ENCODE measurements around the gene SHROOM1.
"Not testable (repeated sequence)": the region's sequence is repeated elsewhere in the genome, so short reads cannot be mapped to it uniquely, and the experiment has no call there.

SHROOM1 gene

DNA sequence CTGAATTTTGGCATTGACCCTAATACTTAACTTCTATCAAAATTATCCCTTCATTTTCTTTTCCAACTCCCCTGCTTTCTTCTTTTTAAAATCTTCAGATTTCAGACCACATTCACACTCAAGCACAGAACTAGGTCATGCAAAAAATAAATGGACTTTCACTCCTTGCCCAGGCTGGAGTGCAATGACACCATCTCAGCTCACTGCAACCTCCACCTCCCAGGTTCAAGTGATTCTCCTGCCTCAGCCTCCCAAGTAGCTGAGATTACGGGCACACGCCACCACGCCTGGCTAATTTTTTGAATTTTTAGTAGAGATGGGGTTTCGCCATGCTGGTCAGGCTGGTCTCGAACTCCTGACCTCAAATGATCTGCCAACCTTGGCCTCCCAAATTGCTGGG is 24.5 kb upstream of the SHROOM1 start:
- H3K27ac ChIP-seq, H3K4me3 ChIP-seq: not testable (repeated sequence)

DNA sequence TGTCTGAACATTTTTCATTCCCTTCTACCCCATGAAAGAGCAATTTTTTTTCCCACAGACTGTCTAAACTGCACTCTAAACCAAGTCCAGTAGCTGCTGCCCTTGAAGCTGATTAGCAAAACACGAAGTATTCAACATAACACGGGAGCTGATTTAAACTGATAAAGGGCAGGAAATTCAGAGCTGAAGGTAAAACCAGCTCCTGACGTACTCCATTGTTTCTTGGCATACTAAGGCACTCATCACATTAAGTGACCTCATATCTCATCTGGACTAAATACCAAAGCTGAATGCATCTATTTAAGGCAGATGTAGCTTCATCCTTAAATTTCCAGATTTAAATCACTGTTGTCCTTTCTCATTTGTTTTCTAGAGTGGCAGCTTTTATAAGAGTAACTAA is 23.9 kb upstream of the SHROOM1 start:
- Histone ChIP-seq H3K27ac (no peak overlapping the region), H3K4me3 (no peak overlapping the region)

DNA sequence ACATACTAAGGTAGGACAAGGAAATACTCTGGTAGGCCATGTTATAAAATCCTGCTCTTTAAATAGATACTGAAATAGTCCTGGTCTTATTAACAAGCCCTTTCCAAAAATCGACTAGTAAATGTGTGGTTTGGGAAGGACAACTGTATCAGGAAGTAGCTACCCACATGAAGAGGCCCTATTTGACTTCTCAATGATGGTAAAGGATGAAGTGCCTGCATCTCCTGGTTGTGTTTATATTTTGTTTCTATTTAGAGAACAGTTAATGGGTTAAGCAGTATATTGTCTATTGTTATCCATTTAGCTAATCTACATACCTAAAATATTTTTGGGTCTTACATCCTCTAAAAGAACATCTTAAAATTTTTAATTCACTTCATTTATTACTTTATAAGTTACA is 23.3 kb upstream of the SHROOM1 start:
- Histone ChIP-seq H3K27ac (no peak overlapping the region), H3K4me3 (no peak overlapping the region)

DNA sequence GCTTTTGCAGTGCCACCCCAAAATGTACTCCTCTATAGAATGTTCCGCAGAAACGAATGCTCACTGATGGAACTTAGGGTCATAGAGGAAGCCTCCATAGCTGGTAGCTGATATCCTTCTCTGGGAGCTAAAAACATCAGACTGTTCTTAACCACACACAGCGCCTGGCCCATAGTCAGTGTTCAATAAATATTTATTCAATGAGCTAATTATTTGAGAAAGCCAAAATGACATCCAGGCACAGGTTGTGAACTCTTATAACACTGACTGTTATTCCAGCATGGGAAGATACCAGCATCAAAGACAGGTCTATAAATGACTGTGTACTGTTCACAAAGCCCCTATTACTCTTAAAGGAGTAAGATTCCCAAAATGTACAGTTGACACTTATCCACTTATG is 22.9 kb upstream of the SHROOM1 start:
- H3K27ac ChIP-seq = no peak overlapping the region
- no peak overlapping the region for H3K4me3 ChIP-seq

DNA sequence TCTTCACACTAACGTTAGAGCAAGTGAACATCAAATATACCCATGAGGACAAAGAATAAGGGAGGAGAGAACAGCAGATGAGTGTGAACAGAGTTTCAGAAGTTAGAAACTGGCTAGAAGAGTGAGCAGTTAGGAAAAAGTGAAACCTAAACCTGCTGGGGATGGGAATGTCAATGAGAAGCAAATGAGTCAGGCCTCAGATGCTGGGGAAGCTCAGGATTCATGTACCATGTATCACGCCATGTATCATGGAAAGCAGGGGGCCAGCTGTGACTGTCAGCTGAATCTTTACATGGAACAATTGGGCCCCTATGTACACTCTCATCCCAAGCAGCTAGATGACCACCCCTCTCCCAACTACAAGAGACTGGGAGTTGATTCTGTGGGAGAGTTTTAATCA is 19.6 kb upstream of the SHROOM1 start:
- no peak overlapping the region for H3K27ac ChIP-seq

DNA sequence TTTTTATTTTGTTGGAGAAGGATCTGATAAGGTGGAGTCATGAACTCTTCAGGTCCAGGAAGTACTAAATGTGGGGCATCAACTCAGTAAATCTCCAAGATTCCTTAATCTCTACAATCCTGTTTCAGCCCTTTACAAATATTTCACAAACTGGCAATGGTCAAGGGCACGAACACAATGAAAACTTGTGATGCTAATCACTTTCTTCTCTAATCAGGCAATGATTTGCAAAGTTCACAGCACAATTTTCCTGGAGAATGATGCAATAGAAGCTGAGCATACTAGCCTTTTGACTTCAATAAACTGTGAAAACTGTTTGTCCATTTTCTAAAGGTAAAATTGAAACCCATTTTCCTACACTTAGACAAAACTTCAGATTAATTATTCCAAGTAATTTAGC is 18.9 kb upstream of the SHROOM1 start:
- Histone ChIP-seq H3K27ac (no peak overlapping the region), H3K4me3 (no peak overlapping the region)

More for the DNA sequence above, 19.6 kb upstream of the SHROOM1 start:
- no peak overlapping the region for H3K4me3 ChIP-seq

DNA sequence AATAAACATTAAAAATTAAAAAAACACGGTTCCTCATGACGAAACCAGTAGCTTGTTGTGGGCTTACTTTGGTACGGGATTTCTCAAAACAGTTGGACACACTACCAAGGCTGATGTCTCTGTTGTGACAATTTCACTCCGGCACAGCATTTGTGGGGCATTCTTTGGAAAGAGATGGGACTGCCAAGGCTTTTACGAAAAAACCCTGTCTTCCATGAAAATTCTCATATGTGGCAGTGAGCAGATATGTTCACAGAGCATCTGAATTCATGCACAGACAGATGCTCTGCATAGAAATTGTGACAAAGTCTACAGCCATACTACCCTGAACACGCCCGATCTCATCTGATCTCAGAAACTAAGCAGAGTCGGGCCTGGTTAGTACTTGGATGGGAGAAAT is 17.8 kb upstream of the SHROOM1 start:
- H3K4me3 ChIP-seq = no peak overlapping the region
- no peak overlapping the region for H3K27ac ChIP-seq

DNA sequence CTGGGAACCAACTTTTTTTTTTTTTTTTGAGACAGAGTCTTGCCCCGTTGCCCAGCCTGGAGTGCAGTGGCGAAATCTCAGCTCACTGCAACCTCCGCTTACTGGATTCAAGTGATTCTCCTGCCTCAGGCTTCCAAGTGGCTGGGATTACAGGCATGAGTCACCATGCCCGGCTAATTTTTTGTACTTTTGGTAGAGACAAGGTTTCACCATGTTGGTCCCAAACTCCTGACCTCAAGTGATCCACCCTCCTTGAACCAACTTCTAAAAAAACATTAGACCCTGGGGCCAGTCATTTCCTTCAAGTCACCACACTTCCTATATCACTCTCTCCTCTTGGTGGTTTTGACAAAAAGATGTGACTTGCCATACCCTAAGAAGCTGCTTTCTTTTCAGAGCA is 10.9 kb upstream of the SHROOM1 start:
- peak overlapping the region in 5 of 21 experiments; percentile 59 to 82 (median 78) for H3K27ac ChIP-seq
- H3K4me3 ChIP-seq = no peak overlapping the region

DNA sequence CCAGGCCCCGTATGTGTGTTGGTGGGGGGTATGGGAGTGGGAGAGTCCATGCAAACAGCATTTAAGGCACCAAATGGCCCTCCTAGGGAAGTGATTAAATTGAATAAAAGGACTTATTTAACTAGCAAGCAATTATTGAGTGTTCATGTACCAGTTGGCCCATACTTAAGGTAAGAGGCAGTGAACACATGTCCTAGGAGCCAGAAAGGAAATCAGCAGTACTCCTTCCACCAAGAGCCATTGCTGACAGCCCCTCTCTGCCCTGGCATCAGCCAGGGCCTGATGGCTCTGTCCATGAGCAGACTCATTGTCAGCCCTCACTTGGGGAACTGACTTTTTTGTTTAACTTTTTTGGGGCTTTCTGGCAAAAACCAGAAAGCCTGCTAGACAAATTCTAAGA is 10.4 kb upstream of the SHROOM1 start:
- H3K27ac ChIP-seq = peak overlapping the region in 15 of 21 experiments; percentile 3 to 82 (median 72)

DNA sequence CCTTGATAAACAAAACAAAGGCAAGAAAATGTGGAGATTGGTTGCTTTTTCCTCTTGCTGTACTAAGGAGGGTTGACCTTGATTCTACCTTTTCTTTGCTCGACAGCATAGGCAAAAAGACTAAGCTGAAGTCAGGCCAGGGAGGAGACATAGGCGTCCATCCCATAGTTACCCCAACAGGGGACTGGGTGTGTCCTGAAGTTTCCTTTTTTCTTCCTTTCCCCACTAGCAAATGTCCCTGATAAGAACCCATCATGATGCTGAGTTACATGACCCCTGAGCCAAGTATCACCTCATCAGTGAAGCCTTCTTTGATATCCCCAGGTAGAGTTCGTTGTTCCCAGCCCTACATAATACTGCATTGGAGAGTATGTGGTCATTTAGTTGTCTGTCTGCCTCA is 9.9 kb upstream of the SHROOM1 start:
- Histone ChIP-seq H3K4me3 (no peak overlapping the region), H3K27ac (peak overlapping the region in 18 of 21 experiments; percentile 3 to 82 (median 72))

More for the DNA sequence above, 10.4 kb upstream of the SHROOM1 start:
- no peak overlapping the region for H3K4me3 ChIP-seq

DNA sequence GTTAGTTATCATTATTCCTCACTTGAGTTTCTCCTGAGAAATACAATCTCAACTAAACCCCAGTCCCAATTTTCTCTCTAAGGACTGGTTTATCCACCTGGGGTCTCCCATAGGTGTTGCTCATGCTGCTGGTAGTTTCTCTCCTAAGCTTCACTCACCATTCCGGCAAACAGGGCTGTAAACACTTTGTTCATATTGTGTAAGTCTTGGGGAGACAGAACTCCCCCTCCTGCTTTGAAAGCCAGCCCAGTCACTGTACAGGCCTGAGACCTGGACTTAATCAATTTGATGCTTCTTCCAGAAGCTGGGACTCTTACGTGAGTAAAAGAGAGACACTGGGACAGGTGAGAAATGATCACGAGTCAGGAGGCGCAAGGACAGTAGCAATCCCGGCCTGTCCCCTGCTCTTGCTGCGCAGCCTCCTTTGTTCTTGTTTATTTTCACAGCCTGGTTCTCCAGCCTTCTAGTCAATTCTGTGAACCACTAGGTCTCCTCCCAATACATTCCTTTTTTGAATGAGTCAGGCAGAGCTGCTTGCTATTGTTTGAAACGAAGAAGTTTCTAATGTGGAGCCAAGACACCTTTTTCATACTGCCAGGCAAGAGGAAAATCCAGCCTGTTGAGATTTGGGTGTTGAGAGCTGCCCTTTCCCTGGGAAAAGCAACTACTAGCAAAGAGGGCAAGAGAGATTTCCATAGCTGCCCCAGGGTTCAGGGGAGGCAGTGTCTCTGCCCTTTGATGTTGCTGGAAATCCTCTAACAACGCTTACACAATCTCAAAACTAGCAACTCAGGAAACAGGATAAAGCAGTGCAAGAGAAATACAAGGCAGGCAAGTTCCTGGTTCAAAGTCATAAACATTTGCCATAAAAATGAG is 9.2 kb upstream of the SHROOM1 start:
- Histone ChIP-seq H3K27ac (peak overlapping the region in 19 of 21 experiments; percentile 18 to 82 (median 72)), H3K4me3 (no peak overlapping the region)

DNA sequence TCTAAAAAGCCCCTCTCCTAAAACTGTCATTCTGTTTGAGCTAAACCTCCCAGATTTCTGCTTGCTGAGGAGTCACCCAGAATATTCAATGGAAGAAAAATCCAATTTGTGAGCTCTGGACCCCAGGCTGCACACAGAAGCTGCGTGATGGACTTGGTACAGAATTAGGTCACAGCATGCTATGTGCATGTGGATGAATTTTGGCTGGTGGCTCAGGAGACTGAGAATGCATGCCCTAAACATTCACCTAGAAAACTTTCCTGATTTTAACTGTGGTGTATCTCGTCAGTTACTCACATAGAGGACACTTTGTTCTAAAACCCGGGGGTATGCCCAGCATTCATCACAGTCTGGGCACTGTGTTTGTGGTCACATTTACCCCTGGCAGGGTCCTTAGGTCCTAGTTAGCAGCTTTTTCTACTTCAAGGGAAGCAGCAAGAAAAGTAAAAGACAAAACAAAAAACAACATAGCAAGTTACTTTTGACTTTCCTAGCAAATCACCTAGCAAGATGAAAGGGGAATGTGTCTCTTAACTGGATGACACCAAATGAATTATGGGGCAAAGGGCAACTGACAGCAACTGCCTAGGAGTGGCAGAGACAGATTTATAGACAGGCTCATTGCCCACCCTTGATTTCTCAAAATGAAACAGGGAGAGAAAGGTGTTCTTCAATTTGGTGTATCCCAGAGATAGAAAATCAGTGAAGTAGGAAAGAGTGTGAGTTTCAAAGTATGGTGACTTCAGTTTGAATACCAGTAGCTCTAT is 8.3 kb upstream of the SHROOM1 start:
- Histone ChIP-seq H3K4me3 (no peak overlapping the region), H3K27ac (peak overlapping the region in 16 of 21 experiments; percentile 52 to 82 (median 72))

DNA sequence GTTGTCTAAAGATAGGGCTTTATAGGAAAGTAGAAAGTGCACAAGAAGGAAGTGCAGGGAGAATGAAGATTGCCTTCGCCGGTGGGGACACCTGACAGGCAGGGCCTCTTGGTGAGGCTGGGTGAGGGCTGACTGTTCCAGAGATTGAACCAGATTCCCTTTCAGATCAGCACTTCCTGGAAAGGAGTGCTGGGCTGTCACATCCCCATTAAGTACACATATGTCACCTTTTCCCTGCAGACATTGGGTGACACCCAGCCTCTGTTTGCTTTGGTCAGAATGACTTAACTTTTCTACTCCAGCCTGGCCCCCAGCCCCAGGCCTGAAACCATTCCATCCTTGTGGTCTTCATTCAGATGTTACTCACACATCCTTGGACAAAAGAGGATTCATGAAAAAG is 7.4 kb upstream of the SHROOM1 start:
- H3K27ac ChIP-seq = peak overlapping the region in 5 of 21 experiments; percentile 11 to 82 (median 29)
- H3K4me3 ChIP-seq = no peak overlapping the region

DNA sequence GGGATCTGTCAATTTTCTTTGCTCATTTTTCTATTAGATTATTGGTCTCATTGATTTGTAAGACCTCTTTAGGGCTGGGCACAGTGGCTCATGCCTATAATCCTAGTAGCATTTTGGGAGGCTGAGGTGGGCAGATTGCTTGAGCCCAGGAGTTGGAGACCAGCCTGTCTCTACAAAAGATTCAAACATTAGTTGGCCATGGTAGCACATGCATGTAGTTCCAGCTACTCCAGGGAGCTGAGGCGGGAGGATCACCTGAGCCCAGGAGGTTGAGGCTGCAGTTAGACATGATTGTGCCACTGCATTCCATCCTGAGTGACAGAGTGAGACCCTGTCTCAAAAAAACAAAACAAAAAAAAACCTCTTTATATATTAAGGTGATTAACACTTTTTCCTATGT is 6.4 kb upstream of the SHROOM1 start:
- Histone ChIP-seq H3K4me3 (no peak overlapping the region), H3K27ac (no peak overlapping the region)

DNA sequence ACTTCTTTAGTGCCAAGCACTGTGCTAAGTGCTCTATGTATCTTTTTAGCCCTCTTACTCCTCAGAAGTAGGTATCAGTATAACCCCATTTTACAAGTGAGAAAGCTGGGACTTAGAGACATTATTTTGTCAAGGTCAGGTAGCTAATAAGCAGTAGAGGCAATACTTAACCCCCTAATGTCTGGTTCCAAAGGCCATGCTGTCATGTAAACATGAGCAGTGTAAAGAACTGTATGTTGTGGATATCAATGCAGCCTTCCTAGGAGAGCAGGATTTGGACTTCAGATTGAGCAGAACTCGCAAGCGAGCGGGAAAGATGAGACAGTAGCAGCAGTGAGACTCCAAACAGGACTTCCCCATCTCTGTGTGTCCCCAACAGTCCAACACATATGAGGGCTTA is 3.6 kb upstream of the SHROOM1 start:
- Histone ChIP-seq H3K27ac (no peak overlapping the region), H3K4me3 (no peak overlapping the region)

DNA sequence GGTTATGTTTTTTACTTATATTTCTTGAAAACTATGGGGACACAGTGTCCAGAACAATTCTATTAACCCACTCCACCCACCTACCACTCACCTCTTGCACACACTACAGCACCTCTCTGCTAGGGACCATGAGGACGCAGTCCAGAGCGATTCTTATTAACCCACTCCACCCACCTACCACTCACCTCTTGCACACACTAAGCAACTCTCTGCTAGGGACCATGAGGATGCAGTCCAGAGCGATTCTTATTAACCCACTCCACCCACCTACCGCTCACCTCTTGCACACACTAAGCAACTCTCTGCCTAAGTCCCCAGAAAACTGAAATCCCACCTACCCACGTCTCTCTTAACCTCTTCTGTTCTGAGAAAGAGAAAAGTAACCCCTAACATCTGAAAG is 2.2 kb upstream of the SHROOM1 start:
- Histone ChIP-seq H3K4me3 (no peak overlapping the region), H3K27ac (no peak overlapping the region)

DNA sequence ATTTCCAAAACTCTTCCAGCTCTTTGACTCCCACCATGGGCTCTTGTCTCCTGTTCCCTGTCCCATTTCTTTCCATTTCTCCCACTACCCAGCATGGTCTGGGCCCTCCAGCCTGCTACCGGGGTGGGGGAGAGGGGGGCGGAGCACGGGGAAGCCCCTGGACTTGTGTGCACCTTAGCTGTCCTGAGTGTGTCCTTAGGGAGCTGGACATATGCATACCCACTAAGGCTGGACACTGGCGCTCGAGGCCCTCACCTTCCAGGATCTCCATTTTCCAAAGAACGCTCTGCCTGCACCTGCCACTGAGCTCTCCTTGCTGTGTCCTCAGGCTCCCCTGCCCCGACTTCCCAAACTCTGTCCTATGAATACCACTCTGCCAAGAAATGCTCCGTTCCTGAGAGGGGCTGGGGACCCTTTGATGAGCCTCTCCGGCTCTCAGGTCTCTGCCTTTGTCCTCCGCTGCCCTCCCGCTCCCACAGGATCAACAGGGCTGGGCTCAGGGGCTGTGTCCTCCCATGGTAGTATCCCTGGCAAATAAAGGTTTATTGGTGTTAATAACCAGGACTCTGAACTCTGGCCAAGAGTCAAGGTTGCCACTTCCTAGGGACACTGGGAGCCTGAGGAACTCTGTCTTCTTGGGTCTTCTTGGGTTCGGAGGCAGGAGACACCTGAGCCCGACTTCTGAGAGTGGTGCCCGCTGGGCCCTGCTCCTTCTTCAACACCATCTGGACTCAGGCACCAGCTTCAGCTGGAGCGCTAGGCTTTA is 831 bp upstream of the SHROOM1 start:
- peak overlapping the region in 5 of 7 experiments; percentile 54 to 65 (median 57) for H3K4me3 ChIP-seq
- peak overlapping the region in 8 of 21 experiments; percentile 15 to 81 (median 76) for H3K27ac ChIP-seq

DNA sequence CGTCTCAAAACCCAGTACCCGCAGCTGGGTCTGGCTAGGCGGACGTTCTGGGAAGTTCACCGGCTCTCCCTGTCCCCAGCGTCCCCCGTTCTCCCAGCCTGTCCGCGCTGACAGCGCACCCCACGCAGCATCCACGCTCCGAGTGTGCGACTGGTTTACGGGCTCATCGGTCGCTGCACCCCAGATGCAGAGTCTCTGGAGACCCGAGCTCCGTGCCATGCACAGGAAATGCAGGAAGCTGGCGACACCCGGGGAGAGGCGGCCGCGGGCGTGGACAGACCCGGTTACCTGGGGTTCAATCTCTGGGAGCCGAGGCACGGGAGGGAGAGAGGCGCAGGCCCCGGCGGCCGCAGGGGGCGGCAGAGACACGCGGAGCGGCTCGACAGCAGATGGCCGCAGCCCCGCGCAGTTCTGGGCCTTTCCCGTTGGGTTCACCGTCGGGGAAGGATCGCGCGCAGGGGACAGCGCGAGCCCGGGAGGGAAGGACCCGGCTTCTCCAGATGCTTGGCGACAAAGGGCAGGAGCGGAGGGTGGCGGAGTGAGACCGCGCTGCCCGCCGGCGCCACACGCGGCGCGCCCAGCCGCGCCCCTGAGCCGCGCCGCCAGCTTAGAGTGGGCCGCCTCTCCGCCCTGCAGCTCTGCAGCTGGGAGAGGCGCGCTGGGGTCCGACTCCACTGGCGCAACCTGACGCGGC is 558 bp downstream of the SHROOM1 start:
- H3K27ac ChIP-seq = peak overlapping the region; percentile 4 to 81 (median 64)
- H3K4me3 ChIP-seq = peak overlapping the region; percentile 42 to 65 (median 57)

DNA sequence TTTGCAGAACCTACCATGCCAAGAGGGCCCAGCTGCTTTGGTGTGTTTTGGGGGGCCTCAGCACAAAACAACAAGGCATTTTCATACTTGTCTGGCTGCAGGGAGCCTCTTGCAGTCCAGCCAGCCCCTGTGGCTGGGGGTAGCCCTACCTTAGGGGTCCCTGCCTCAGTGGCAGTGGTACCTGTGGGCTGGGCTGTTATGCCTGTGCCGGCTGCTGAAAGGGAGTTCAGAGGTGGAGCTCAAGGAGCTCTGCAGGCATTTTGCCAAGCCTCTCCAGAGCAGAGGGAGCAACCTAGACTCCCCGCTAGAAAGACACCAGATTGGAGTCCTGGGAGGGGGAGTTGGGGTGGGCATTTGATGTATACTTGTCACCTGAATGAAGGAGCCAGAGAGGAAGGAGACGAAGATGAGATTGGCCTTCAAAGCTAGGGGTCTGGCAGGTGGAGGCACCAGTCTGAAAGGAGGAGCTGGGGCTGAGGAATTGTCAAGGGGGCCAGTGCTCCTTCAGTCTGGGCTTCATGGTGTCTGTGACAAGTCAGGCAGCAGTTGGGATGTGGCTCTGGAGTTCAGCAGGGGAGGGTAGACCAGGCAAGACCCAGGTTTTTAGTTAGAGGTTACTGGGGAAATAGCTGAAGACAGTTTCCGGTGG is 1.5 kb downstream of the SHROOM1 start:
- Histone ChIP-seq H3K4me3 (peak overlapping the region in 2 of 7 experiments; percentile 54 to 65), H3K27ac (no peak overlapping the region)

Data from skin epidermis (tissue), 12 donors.